Mesothelial cell of epicardium (in vitro differentiated cells): ENCODE data around the gene PLEKHM3. TPM values are rescaled to one million over a fixed set of nuclear protein-coding genes. Genes with fewer than 3 reads are reported as not detected.
A peak's percentile ranks its signal among the peaks of the same experiment; 100 is the strongest.

Source experiments
- DNase-seq, 2 experiments: peaks; one replicate each; pipeline ENCODE4 v3.0.0; 2021; ENCODE audit warnings: low spot score in 2 of 2; ENCODE audit not compliant: unreplicated experiment in 2 of 2
- H3K27ac Mint-ChIP-seq: 2 replicates; pipeline ENCODE4 v1.8.0; 2021; ENCODE audit warnings: mixed read lengths
- H3K27me3 Mint-ChIP-seq: 2 replicates; pipeline ENCODE4 v1.8.0; 2021; ENCODE audit warnings: low read depth, mixed read lengths
- H3K36me3 Mint-ChIP-seq: 2 replicates; pipeline ENCODE4 v1.8.0; 2021; ENCODE audit warnings: mixed read lengths
- H3K4me1 Mint-ChIP-seq: 2 replicates; pipeline ENCODE4 v1.8.0; 2021; ENCODE audit warnings: mixed read lengths
- H3K4me3 Mint-ChIP-seq: 2 replicates; pipeline ENCODE4 v1.8.0; 2021; ENCODE audit warnings: mild to moderate bottlenecking, moderate library complexity, mixed read lengths
- H3K9me3 Mint-ChIP-seq: 2 replicates; pipeline ENCODE4 v1.8.0; 2021; ENCODE audit warnings: mixed read lengths
- CTCF ChIP-seq: fragments of 200-600 bp; sonication (generic); IDR thresholded peaks from one replicate; pipeline ENCODE4 v1.5.0; 2021; ENCODE audit warnings: antibody characterized with exemption; ENCODE audit not compliant: unreplicated experiment
- total RNA-seq: library from RNA; stranded (reverse); gene quantifications from 3 replicates; pipeline ENCODE4 v1.2.1, GENCODE V29; 2021

PLEKHM3 gene
- total RNA-seq, 1 donor from 2014 or later, result 16.2 TPM

GRCh38 chr2:208040199-208041171 lies 15.2 kb upstream of the PLEKHM3 start:
- H3K36me3 Mint-ChIP-seq, result no peaks in the 10 kb centered on the region
- TF ChIP-seq CTCF, result peak; percentile 64
- no peak overlapping the region for H3K4me3 Mint-ChIP-seq
- H3K27me3 Mint-ChIP-seq, result no peaks in the 10 kb centered on the region
- DNase-seq, result peak in 1 of 2 experiments; percentile 50
- H3K9me3 Mint-ChIP-seq, result no peaks in the 10 kb centered on the region
- H3K4me1 Mint-ChIP-seq, result peaks cover 7% of the 10 kb centered on the region
- H3K27ac Mint-ChIP-seq, result no peak overlapping the region

- Mint-ChIP-seq H3K27me3 (no peaks in the 10 kb centered on the region), H3K9me3 (no peaks in the 10 kb centered on the region), H3K4me3 (no peak overlapping the region)
Observed at GRCh38 chr2:208039376-208040110, 14.2 kb upstream of the PLEKHM3 start.

GRCh38 chr2:208037564-208038487 lies 12.5 kb upstream of the PLEKHM3 start:
- Mint-ChIP-seq H3K9me3 (peaks cover 5% of the 10 kb centered on the region), H3K27me3 (no peaks in the 10 kb centered on the region), H3K36me3 (no peaks in the 10 kb centered on the region), H3K4me1 (peaks cover 7% of the 10 kb centered on the region), H3K4me3 (no peak overlapping the region), H3K27ac (no peak overlapping the region)
- no peak for TF ChIP-seq CTCF
- no peak for DNase-seq

More at GRCh38 chr2:208039376-208040110, 14.2 kb upstream of the PLEKHM3 start:
- Mint-ChIP-seq H3K4me1 (peaks cover 7% of the 10 kb centered on the region), H3K27ac (no peak overlapping the region), H3K36me3 (no peaks in the 10 kb centered on the region)
- TF ChIP-seq CTCF, result no peak
- DNase-seq, result no peak

GRCh38 chr2:208036357-208036756 lies 11.0 kb upstream of the PLEKHM3 start:
- H3K27ac Mint-ChIP-seq, result no peak overlapping the region
- TF ChIP-seq CTCF, result no peak
- no peak overlapping the region for H3K4me3 Mint-ChIP-seq
- H3K36me3 Mint-ChIP-seq, result no peaks in the 10 kb centered on the region
- H3K4me1 Mint-ChIP-seq, result peaks cover 13% of the 10 kb centered on the region
- no peaks in the 10 kb centered on the region for H3K27me3 Mint-ChIP-seq
- H3K9me3 Mint-ChIP-seq, result peaks cover 5% of the 10 kb centered on the region
- no peak for DNase-seq

GRCh38 chr2:208034503-208035140 lies 9.3 kb upstream of the PLEKHM3 start:
- no peak for TF ChIP-seq CTCF
- no peak for DNase-seq
- no peak overlapping the region for H3K27ac Mint-ChIP-seq
- peaks cover 13% of the 10 kb centered on the region for H3K4me1 Mint-ChIP-seq
- H3K4me3 Mint-ChIP-seq, result no peak overlapping the region
- H3K27me3 Mint-ChIP-seq, result no peaks in the 10 kb centered on the region
- no peaks in the 10 kb centered on the region for H3K36me3 Mint-ChIP-seq
- peaks cover 5% of the 10 kb centered on the region for H3K9me3 Mint-ChIP-seq
